ENCODE measurements around the gene XPNPEP2.

XPNPEP2 gene

DNA sequence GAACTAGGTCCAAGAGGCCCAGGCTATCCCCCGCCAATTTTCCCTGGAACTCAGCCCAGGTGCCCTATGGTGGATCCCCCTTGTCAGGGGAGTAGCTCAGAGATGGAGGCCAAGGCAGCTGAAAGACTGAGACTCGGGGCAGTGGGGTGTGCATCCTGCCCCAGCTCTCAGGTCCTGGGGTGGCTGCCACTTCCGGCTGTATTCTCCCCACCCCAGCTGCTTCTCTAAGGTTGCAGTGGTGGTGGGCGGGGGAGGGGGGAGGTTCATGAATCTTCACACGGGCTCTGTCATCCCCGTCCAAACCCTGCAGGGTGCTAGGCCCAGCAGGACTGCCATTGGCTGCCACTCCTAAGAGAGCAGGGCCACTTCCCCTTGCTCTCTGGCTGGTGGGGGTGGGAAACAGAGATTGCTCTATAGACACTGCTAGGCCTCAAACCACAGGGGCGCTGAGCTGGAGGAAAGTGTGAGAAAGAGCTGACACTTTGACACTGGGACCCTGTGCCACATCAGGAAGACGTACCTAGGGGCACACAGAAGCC, 42.4 kb downstream of the XPNPEP2 start:
- DNase-seq: no peak

DNA sequence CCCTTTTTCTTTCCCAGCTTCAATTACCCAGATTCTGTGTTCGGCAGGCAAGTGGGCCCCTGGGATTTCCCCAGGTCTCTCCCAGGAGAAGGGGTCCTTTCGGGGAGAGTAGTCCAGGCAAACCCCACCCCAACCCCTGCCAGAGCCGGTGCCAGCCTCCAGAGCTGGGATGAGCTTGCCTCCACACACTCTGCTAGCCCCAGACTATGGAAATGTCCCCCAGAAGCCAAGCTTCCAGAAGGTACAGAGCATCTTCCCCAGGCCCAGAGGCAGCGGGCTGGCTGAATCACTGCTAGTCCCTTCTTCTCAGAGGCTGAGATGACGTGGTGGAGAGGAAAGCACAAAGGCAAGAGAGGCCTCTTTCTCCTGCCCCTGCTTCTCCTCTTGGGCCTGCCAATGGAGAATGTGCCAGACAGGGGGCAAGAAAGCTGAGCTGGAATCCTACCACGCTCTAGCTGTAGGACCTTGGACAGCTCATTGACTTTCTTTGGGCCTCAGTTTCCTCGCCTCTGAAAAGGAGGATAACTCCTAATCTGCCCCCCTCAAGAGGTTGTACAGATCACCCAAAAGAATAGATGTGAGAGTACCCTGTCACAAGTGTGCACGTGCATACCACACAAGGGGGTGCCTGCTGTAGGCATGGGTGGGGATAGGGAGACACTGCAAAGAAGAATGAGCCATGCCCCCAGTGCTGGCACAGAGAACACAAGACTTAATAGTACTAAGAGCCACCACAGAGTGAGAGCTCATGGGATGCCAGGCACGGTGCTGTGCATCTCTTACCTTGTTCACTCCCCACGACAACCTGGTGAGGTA, 43.1 kb downstream of the XPNPEP2 start:
- no peak for DNase-seq

DNA sequence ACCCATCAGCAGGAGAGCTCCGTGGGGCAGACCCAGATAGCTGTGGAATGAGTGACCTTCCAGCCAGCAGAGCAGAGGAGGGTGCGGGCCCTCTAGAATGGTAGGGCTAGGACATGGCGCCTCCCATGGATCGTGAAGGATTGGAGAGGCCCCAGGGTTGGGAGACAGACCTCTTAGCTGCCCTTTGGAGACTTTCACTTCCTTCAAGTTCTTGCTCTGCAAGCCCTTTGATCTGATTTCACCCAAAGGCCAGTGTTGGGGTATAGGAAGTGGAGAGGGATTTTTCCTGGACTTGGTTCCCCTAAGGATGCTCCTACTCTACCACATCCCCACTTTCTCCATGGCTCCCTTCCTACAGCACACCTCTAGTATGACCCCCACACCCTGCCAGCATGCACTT, 43.9 kb downstream of the XPNPEP2 start:
- no peak for DNase-seq

DNA sequence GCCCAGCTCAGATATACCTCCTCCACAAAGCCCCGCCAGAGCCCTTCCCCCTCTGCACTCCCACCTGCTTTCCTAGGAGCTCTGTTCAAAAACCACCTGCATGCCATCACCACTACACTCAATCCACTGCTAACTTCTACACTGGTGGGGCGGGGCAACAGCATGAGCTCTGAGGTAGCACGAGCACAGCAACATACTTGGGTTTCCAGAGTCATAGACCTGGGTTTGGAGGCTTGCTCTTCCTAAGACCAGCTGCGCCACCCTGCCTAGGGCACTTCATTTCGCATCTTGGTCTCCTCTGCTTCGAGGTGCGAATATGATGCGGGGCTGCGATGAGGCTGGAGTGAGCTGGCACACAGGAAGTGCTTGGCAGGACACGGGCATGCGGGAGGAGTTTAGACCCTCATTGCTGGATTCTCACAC, 44.5 kb downstream of the XPNPEP2 start:
- no peak for DNase-seq

DNA sequence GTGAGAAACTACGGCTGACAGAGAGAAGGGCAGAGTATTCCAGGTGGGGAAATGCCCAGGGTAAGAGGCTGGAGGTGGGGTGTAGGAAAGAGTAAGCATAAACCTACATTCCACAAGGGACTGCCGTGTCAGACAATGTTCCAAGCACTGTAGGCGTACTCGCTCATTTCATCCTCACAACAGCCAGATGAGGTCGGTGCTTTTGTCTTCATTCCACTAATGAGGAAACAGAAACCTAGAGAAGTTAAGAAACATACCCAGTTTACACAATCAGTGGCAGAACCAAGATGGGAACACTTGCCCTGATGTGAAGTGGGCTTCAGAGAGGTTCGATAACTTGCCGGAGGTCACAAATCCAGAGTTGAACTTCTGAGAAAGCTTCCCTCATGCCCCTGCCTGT, 45.6 kb downstream of the XPNPEP2 start:
- no peak for DNase-seq

DNA sequence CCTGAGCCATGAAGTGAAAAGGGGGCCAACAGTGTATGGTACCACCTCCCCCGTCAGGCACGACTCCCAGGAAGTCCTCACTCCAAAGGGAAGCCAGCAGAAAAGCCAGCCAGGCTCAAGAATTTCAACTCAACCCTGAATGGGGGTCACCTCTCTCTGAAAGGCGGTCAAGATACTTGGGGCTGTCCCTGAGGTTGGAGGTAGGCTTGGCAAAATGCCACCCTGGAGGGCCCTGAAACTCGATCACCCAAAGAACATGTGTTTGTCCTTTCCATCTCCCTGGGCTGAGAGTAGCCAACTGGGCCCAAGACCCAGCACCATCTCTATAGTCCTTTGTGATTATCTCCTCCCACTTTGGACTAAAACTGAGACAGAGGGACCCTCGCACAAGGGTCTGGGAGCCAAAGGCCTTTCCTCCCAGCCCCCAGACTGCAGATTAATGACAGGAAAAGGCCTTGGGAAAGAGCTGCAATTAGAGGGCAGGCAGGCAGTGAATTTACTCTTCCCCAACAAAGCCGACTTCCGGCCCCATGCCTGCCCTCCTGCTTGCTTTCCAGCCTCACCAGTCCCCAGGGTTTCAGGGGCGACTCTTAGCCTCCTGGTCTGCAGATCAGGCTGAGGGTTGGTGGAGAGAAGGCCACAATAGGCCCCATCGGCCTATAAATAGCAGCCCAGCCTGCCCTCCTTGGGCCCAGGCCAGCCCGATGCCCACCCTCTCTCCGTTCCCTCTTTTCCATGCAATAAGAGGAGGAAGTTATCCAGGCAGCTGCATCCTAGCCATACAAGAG, 46.6 kb downstream of the XPNPEP2 start:
- DNase-seq: no peak

DNA sequence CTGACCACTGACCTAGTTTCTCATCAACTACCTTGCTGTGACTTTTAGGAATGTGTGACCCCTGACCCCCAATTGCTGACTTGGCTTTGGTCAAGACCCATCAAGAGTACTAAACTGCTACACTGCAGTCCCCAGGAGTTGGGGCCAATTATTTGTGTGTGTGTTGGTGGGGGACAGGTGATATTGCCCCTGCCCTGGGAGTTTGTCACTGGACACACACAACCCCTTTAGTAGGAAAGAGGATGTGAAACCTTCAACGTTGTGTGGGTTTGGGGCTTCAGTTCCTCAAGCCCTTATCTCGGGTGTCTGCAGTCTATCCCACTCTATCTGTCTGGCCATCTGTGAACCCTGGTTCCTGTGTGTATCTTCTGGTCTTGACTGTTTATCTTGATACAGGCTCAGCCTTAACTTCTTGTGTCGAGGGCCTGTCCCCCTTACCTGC, 47.5 kb downstream of the XPNPEP2 start:
- no peak for DNase-seq

DNA sequence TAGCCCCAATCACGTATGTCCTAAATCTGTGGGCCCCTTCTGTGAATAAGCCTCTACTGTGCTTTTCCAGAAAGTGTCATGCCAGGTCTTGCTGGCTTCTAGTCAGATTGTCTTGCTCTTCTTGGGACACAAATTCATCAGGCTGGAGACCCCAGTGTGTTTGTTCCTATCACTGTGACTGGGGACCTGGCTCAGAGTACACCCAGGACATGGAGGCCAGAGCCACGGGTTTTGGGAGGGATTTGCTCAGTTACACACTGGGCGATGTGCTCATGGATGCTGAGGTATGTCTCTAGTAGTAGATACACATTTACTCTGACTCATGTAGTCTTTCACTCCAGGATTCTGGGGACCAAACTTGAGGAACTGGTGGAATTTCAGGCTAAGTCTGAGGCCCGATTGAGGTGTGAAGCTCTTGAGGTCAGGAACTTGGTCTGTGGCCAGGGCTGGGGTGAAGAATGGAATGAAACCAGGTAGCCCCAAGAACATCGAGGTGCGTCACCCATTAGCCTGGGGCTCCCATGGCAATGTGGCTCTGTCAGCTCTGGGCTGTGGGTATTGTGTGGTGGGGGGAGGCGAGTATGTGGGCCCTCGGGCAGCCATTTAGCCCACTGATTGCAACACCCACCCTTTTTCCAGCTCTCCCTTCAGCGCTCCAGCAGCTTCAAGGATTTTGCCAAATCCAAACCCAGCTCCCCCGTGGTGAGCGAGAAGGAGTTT, 48.7 kb downstream of the XPNPEP2 start:
- no peak for DNase-seq

DNA sequence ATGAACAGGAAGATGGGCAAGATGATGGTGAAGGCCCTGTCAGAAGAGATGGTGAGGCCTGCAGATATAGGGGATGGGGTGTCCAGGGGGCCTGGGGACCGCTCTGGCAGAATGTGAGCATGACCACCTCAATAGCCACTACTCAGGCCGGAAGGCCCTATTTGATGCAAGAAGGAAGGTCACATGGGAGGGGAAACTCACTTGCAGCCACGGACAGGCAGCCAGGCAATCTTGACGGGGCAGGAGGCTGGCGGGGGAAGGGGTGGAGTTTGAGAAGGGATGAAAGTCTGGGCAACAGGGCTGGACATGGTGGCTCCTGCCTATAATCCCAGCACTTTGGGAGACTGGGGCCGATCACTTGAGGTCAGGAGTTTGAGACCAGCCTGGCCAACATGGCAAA, 49.7 kb downstream of the XPNPEP2 start:
- DNase-seq: no peak

DNA sequence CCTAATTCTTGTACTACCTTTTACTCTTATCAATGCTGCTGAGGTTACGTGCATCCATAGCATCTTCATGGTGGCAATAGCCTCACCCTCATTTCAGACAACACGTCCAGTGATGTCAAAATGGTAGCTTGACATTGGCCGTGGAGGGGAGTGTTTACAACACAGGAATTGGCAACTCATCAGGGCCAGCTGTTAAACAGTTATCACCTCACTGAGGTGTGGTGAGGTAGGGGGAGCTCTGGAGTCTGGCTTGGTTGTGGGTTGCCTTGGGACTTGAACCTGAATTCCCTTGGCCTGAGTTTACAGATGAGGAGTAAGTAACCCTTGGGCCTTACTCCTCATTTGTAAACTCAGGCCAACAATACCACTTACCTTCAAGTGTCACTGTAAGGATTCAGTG, 51.4 kb downstream of the XPNPEP2 start:
- no peak for DNase-seq

DNA sequence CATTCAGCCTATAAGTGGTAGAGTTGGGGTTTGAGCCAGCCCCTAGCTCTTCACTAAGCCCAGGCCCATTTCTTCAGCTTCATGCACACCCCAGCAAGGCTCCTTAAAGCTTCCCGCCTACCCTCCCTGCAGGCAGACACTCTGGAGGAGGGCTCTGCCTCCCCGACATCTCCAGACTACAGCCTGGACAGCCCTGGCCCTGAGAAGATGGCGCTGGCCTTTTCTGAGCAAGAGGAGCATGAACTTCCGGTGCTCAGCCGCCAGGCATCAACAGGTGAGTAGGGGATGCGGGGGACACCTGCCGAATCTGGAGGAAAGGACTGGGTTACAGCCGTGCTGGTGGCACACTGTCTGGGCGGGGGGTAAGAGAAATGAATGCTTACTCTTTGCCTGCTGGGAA, 52.0 kb downstream of the XPNPEP2 start:
- no peak for DNase-seq

DNA sequence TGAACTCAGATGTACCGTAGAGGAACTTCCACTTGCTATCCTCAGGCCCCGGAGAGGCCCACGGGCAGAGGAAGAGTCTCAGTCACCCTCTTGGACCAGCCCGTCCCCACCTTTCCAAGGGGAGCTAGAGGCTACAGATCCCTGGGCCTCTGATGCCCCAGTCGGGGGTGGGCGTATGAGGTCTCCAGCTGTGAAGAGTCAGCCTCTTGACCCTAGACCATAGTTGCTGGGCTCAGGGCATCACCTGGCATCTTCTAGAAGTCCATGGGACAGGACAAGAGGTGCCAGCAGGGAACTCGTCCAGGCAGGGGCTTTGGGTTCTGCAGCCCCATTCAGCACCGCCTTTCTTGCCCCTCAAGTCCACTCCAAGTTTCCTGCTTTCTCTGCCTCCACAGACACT, 52.6 kb downstream of the XPNPEP2 start:
- DNase-seq: no peak

DNA sequence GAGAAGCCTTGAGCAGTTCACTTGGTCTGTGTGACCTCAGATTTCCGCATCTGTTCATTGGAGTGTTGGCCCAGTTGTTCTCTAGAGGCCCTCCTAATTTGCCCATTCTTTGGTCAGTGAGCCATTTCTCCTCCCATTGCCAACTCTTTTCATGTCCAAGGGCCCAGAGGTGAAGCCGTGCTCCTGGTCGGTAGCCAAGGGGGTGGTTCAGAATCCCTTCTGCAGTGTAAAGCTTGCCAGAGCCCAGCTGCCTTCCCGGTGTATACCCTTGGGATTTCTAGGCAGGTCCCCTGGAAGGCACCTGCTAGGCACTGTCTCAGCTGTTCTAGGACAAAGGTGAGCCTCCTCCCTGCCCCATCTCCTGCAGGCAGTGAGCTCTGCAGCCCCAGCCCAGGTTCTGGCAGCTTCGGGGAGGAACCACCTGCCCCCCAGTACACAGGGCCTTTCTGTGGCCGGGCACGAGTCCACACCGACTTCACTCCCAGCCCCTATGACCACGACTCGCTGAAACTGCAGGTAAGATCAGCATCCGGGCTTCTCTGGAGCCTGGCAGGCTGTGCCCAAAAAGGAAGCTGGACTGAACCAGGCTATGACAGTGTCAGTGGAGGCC, 53.3 kb downstream of the XPNPEP2 start:
- DNase-seq: no peak

DNA sequence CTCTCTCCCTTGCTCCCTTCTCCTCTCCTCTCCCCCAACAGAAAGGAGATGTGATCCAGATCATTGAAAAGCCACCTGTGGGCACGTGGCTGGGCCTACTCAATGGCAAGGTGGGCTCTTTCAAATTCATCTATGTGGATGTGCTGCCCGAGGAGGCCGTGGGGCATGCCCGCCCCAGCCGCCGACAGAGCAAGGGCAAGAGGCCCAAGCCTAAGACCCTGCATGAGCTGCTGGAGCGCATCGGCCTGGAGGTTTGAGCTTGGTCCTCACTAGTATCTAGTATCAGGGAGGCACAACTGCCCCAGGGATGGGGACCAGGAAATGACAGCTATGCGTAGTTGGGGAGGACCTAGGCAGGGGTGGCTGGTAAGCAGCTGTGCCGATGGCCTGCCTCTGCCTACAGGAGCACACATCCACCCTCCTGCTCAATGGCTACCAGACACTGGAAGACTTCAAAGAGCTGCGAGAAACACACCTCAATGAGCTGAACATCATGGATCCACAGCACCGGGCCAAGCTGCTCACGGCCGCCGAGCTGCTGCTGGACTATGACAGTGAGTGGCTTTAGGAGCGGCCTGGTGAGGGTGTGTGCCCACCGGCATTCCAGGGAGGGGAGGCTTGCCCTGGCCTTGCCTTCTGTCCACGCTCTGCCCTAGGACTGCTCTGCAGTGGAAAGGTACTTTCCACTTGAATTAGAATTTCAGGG, 54.0 kb downstream of the XPNPEP2 start:
- no peak for DNase-seq

DNA sequence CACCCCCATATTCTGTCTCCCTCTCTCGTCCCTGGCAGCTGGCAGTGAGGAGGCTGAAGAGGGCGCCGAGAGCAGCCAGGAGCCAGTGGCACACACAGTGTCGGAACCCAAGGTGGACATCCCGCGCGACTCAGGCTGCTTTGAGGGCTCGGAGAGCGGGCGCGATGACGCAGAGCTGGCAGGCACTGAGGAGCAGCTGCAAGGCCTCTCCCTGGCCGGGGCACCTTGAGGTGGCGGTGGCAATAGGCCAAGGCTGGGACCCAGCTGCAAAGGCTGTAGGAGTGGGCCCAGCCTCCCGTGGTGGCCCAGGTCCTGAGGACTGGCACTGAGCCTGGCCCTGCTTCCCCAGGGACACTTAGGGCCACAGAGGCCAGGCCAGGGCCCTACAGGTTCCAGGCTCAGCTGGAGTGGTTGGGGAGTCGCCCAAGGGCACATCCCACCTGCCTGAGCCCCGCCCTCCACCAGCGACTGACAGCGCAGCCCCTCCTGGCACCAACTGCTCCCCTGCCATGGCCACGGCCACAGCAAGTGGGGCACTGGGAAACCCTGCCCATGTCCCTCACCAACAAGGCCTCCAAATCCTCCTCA, 54.9 kb downstream of the XPNPEP2 start:
- DNase-seq: no peak

DNA sequence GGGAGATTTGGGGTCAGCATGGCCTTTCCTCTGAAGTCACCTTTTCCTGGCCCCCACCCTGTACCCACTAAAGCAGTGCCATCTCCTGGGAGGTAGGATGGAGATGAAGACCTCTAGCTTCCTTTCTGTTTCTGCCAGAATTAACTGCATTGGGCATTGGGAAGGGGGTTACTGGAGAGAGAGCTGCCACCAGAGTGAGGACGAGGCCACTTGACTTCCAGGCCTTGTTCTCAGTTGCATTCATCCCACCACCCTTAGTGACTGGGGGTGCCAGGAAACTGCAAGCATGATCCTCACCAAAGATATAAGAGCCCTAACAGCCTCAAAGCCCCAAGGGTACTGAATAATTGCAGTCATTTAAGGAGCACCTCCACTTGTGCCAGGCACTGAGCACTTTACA, 56.8 kb downstream of the XPNPEP2 start:
- DNase-seq: no peak

DNA sequence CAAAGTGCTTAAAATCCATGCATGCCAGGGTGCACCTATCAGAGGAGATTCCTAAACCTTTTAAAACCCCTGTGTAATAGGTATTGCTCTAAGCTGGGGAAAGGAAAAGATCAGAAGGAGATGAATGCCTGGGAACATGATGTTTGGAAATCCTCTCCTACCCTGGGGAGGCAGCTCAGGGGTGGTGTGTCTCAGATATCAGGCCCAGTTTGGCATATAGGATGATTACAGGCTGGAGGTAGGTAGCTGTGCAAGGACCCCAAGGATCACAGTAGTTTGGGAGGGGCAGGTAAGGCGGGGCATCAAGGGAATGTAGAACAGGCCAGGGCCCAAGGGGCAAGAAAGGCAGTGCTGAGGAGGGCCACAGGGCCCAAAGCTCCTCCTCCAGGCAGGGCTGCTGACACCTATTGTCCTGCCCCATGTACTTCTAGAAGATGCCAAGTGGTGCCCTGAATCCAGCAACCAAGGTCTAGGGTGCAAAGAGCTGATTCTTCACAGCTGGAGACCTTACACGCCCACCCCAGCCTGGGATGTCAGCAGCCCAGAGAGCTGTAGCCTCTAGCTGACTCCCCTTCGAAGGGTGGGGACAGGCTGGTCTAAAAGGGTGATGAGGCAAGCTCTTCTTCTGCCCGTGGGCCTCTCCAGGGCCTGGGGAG, 58.6 kb downstream of the XPNPEP2 start:
- DNase-seq: no peak

DNA sequence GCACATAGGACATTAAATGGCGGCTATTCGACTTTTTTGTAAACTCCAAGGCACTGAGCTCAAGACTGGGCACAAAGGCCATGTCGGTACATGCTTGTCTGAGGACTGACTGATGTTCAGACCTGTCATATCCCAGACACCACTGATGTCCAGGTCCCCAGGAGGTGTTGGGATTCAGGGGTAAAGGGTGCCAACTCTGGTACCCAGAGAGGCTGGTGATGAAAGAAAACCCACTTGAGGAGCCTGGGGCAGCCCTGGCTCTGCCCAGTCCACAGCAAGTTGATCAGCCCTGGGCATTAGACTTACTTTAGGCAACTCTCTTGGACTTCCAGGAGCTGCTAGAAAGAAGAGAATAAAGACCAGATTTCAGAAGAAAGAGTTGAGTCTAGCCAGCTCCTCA, 59.7 kb downstream of the XPNPEP2 start:
- no peak for DNase-seq

DNA sequence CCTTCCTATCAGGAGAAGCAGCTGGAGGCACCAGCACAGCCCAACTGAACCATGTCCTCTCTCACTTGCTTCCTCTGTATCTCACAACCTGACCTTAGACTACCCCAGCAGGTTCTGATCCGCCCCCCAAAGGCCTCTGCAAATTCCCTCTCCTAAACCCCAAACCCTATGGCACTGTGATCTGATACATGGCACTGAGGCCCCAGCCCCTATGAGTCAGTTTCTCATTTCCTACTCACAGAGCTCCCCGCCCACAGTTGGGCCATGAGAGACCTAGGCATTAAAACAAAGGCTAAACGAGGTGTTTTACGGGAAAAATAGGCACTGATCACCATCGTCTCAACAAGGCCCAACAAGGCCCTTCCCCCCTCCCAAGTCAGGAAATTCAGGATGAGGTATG, 60.1 kb downstream of the XPNPEP2 start:
- DNase-seq: no peak

DNA sequence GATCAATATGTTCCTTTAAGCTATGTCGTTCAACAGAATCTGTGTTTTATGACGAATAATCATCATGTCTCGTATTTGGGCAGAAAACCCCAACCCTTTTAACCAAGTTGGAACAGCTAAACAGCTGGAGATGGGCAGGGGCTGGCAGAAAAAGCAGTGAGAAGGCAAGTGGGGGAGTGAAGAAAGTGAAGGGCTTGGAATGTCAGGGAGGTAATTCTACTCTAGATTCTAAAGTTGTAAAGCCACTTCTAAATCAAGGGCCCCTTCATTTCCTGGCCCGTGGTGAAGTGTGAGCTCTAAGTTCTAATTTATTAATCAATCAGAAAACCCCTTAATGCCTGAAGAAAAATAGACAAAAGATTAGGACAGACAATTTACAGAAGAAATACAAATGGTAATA, 61.4 kb downstream of the XPNPEP2 start:
- no peak for DNase-seq

DNA sequence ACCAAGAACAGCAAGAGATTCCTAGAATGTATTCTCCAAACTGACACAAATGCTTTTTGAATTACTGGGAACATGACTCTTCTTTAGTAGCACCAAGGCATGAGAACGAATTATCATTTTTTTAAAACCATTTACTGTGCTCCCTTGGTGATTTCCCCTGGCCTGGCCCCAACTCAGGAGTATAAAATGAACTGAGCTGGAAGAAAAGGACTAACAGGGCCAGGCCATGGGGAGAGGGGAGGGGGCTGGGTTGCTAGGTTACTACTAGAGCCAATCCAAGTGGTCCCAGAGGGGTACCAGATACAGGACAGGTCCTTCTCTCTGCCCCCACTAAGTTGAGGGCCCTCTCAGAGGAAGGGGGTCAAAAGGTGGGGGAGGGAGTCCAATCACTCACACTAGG, 64.1 kb downstream of the XPNPEP2 start:
- DNase-seq: no peak
